GM18505 (cell line): ENCODE results near the gene TIMP2.
"Not testable (repeated sequence)": the region's sequence is repeated elsewhere in the genome, so short reads cannot be mapped to it uniquely, and the experiment has no call there.

Source experiments
- ATAC-seq: cut with Tn5 transposase; IDR thresholded peaks from one replicate; pipeline ENCODE4 v1.9.1; 2021; ENCODE audit not compliant: unreplicated experiment
- POLR2A ChIP-seq: IDR thresholded peaks from 4 replicates; pipeline ENCODE4 v1.6.1; 2011; ENCODE audit warnings: borderline replicate concordance; ENCODE audit not compliant: insufficient read depth, insufficient read length; ENCODE audit errors: extremely low read depth

The TIMP2 gene

DNA sequence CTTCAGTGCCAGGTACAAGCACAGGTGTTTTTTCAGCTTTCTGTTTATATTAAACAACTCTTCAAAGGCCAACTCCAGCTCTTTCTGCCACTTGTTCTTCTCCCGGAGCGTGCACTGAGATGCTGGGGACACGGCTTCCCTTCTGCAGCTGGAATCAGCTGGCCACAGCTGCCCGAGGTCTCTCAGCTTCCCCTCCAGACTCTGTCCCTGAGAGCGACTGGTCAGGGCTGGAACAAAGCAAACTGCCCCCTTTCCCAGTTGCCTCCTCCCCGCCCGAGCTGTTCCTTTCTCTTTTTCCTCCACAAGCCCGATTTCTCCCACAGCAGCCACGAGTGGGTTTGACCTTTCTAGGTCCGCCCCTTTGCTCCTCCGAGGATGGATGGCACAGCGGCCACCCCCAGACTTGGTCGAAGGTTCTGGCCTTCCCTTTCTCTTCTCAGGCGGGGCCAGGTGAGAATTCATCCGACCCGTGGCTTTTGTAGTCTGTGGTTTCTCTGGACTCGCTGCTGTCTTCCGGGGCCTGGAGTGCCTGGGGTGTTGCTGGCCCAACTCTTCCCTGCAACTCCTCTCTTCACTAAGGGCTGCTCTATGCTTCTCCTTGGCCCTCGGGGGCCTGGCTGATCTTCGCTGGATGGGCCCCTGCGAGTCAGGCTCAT lies 33.7 kb downstream of the TIMP2 start:
- ATAC-seq = no peak
- TF ChIP-seq POLR2A = no peak

GRCh38 chr17:78890498-78890897 lies 34.7 kb downstream of the TIMP2 start:
- no peak for ATAC-seq
- no peak for TF ChIP-seq POLR2A

- not testable (repeated sequence) for ATAC-seq
Observed at GRCh38 chr17:78890096-78890495, 35.1 kb downstream of the TIMP2 start.

DNA sequence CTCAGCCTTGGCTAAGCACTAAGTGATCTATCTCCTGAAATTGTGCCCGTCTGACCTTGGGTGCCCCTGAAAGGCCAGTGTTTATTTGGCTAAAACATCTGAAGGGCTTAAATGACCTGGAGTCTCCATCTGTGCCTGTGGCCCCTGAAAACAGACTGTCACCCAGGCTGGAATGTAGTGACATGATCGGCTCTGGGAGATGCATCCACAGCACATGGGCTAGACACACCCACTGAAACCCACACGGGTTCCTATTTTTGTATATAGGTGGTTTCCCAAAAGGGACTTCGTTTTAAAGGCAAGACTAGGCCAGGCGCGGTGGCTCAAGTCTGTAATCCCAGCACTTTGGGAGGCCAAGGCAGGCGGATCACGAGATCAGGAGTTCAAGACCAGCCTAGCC lies 35.7 kb downstream of the TIMP2 start:
- no peak for TF ChIP-seq POLR2A
- ATAC-seq = no peak

DNA sequence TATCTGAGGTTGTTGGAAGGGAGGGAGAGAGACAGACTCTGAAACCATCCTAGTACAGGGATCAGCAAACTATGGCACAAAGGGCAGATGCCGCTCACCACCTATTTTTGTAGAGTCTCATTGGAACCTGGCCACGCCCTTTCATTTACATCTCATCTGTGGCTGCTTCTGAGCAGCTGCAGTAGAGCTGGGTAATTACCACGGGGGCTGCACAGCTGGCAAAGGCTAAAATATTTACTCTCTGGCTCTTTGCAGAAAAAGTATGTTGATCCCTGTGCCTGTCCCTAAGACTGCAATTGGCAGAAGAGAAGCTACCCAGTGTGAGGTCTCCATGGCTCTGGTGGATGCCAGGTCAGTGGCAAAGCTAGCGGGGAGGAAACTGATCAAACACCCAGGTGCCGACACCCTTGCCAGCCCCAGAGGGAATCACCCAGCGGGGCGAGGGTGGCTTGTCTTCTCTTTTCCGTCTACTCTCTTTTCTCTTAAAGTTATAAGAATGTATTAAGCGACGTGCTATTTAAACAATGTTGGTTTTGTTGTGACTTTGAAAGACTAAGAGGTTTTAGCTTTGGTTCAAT lies 36.2 kb downstream of the TIMP2 start:
- TF ChIP-seq POLR2A = no peak
- no peak for ATAC-seq

- TF ChIP-seq POLR2A = no peak
- ATAC-seq = no peak
Observed at GRCh38 chr17:78886954-78887353, 38.2 kb downstream of the TIMP2 start.

GRCh38 chr17:78885956-78886355 lies 39.2 kb downstream of the TIMP2 start:
- no peak for ATAC-seq
- TF ChIP-seq POLR2A = no peak

GRCh38 chr17:78884876-78885667 lies 40.1 kb downstream of the TIMP2 start:
- ATAC-seq = no peak
- no peak for TF ChIP-seq POLR2A

DNA sequence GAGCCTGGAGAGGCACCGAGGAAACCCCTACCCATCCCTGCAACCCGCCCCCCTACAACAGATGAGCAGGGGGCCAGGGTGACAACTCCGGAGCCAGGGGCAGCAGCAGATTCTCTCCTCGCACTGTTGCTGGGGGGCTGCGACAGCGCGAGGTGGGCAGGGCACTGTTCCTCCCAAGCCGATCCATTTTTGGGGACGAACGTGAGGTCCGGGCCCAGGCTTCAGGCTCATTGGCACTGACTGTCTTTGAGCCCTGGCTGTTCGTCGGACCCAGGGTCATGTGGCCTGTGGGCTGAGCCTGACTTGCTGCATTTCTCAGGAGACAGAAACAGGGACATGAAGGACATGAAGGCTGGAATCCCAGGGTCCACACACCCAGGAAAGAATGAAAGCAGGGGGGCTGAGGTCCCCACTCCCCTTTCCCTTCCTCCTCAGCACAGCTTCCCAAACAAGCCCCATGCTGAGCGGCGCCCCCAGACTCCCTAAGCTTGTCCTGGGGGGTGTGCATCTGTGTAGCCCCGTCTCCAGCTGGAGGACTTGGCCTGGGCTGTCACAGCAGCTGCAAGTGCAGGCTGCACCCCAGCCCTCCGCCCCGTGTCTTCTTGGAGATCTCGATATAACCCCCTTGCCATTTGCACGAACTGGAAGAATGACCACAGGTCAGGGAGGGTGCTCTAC lies 40.9 kb downstream of the TIMP2 start:
- no peak for ATAC-seq
- no peak for TF ChIP-seq POLR2A

DNA sequence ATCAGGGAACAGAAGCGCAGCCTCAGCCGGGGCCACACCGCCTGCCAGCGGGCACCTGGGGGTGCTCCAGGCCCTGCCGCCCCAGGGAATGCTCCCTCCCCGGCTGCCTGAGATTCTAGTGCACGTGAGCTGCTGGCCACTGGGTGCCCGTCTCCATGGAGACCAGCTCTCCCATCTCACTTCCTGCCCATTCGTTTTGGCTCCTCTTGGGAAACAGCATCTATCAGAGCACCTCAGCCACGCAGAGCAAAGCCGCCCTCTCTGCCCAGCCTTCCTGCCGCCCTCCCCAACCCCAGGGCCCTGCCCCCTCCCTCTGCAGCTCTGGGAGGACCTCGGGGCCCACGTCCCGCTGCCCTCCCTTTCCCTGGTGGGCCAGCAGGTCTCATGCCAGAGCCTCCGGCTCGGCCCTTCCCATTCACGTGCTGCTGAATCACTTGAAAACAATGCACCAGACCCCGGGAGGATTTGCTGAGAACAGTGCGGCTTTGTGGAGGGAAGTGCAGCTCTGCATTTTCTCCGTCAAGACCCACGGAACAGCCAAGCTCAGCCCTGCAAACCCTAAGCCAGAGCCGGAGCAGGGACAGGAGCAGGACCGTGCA lies 41.6 kb downstream of the TIMP2 start:
- no peak for ATAC-seq
- no peak for TF ChIP-seq POLR2A

DNA sequence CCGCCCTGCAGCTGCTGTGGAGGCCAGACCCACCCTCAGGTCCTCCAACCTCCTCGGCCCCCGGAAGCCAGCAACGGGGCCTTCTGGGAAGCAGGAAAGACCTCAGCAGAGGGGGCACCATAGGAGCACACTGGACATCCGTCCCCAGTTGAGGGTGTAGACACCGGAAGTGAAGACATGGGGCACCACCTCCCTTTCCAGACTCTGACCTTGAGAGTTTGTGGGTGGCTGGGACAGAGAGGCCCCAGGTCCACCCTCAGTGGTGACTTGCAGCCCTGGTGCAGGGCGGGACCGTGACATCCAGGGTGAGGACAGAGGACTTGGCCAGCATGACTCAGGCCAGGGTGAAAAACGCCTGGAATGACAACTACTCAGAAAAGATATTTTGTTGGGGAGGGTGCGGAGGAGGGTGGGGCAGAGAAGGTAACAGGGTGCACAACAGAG lies 42.1 kb downstream of the TIMP2 start:
- no peak for ATAC-seq

GRCh38 chr17:78882540-78883088 lies 42.6 kb downstream of the TIMP2 start:
- ATAC-seq = no peak
- no peak for TF ChIP-seq POLR2A

More for the DNA sequence above, 42.1 kb downstream of the TIMP2 start:
- no peak for TF ChIP-seq POLR2A
